Panc1 (cell line): ENCODE results near the gene NAGPA. TPM values are rescaled to one million over a fixed set of nuclear protein-coding genes. Genes with fewer than 3 reads are reported as not detected.

Experiments
- ATAC-seq: fragments of 200-7000 bp; cut with Tn5 transposase; 2 replicates; pipeline ENCODE4 v1.9.1; 2020; ENCODE audit warnings: mild to moderate bottlenecking, moderate library complexity
- BruUV-seq: library from RNA; stranded (reverse); fragments of 400-500 nt; replicated peaks from 2 replicates; lab custom pipeline; 2021; lab: Mats Ljungman, UMichigan
- CTCF ChIA-PET: fragments of 300-600 bp; sonication (Branson Sonifier 250); formaldehyde crosslinking; loops from one replicate; lab custom pipeline; 2022; ENCODE audit warnings: antibody characterized with exemption; lab: Charles Lee
- POLR2A ChIA-PET: fragments of 300-600 bp; sonication (Branson Sonifier 250); formaldehyde crosslinking; loops from one replicate; lab custom pipeline; 2022; ENCODE audit warnings: antibody characterized with exemption; lab: Charles Lee
- DNase-seq: peaks from one replicate; pipeline ENCODE4 v3.0.0-alpha.2; 2010; ENCODE audit warnings: low read depth, low spot score
- H3K27ac ChIP-seq: 2 replicates; pipeline ENCODE4 v1.5.1; 2011; ENCODE audit warnings: mild to moderate bottlenecking, low read length, inconsistent platforms
- H3K27me3 ChIP-seq: fragments of 200-500 bp; sonication (Bioruptor generic); 2 replicates; pipeline ENCODE4 v1.6.0; 2014; ENCODE audit warnings: low read length, inconsistent platforms; ENCODE audit not compliant: control insufficient read depth, insufficient read depth
- H3K36me3 ChIP-seq: fragments of 200-500 bp; sonication (Bioruptor generic); 2 replicates; pipeline ENCODE4 v1.5.1; 2014; ENCODE audit warnings: inconsistent platforms, mild to moderate bottlenecking, low read length, moderate library complexity; ENCODE audit not compliant: control insufficient read depth, insufficient read depth
- H3K4me1 ChIP-seq: 2 replicates; pipeline ENCODE4 v1.5.1; 2011; ENCODE audit warnings: inconsistent platforms, mild to moderate bottlenecking, low read length, moderate library complexity; ENCODE audit not compliant: control insufficient read depth, insufficient read depth
- H3K4me3 ChIP-seq, 2 experiments: 2 replicates each; pipeline ENCODE4 v1.5.1; 2011 to 2012; ENCODE audit warnings: low read depth in 2 of 2, low read length in 2 of 2, mild to moderate bottlenecking in 2 of 2, inconsistent platforms in 1 of 2, moderate library complexity in 1 of 2
- H3K9me3 ChIP-seq: fragments of 200-500 bp; sonication (Bioruptor generic); 2 replicates; pipeline ENCODE4 v1.5.1; 2014; ENCODE audit warnings: low read depth, mild to moderate bottlenecking, inconsistent platforms, low read length, moderate library complexity; ENCODE audit not compliant: control insufficient read depth, insufficient read depth
- CTCF ChIP-seq: fragments of 450-650 bp; IDR thresholded peaks from 2 replicates; pipeline ENCODE4 v1.5.1; 2017; ENCODE audit warnings: mild to moderate bottlenecking
- POLR2AphosphoS5 ChIP-seq: IDR thresholded peaks from 2 replicates; pipeline ENCODE4 v1.6.1; 2012; ENCODE audit warnings: mild to moderate bottlenecking, low read depth, low read length, moderate library complexity
- SIN3A ChIP-seq: IDR thresholded peaks from 2 replicates; pipeline ENCODE4 v1.6.1; 2012; ENCODE audit warnings: low read depth, mild to moderate bottlenecking, low read length, moderate library complexity, borderline replicate concordance; ENCODE audit not compliant: insufficient read depth
- TCF7L2 ChIP-seq: IDR thresholded peaks from 2 replicates; pipeline ENCODE4 v1.6.1; 2011; ENCODE audit warnings: mild to moderate bottlenecking, low read depth, low read length, inconsistent platforms
- in situ Hi-C: cut with HindIII; loops from 2 replicates; pipeline ENCODE4 v1.10.0; 2016; ENCODE audit warnings: low sequenced_read_pairs, low pct_unique_long_range_greater_than_20kb
- intact Hi-C: fragments of 100-400 bp; cut with micrococcal nuclease; formaldehyde crosslinking; loops from one replicate; pipeline ENCODE4 v1.10.0; 2022; ENCODE audit not compliant: unreplicated experiment
- total RNA-seq: library from RNA; stranded (reverse); gene quantifications from one replicate; pipeline ENCODE4 v1.2.1, GENCODE V29; 2021; ENCODE audit not compliant: unreplicated experiment
- TF ChIP-seq, protein P1 (sequence below), 2 experiments: IDR thresholded peaks; 2 replicates each; pipeline ENCODE4 v1.6.1; 2011 to 2012; ENCODE audit warnings: low read depth in 2 of 2, control low read depth in 1 of 2, low read length in 1 of 2, mild to moderate bottlenecking in 1 of 2, moderate library complexity in 1 of 2; ENCODE audit not compliant: insufficient read depth in 1 of 2

The NAGPA gene
- total RNA-seq, 1 experiment from 2014 or later = 19.2 TPM

DNA sequence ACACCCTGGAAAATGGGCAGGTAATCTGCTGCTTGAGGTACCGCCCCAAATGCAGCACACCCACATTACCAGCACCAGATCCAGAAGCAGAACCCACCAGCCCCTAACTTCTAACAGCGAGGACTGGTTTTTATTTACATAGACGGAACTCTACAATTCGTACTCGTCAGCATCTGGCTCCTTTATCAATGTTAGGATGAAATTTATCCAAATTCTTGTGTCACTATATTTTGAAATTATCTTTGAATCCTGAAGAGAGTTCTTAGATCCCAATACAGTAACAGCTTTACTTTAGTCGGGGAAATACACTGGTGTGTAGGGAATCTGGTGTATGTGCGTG is 37.6 kb upstream of the NAGPA start:
- intact Hi-C loops = no loop called here
- TF ChIP-seq CTCF (no peak), TCF7L2 (no peak), POLR2AphosphoS5 (no peak), SIN3A (no peak)
- TF ChIP-seq, protein P1, sequence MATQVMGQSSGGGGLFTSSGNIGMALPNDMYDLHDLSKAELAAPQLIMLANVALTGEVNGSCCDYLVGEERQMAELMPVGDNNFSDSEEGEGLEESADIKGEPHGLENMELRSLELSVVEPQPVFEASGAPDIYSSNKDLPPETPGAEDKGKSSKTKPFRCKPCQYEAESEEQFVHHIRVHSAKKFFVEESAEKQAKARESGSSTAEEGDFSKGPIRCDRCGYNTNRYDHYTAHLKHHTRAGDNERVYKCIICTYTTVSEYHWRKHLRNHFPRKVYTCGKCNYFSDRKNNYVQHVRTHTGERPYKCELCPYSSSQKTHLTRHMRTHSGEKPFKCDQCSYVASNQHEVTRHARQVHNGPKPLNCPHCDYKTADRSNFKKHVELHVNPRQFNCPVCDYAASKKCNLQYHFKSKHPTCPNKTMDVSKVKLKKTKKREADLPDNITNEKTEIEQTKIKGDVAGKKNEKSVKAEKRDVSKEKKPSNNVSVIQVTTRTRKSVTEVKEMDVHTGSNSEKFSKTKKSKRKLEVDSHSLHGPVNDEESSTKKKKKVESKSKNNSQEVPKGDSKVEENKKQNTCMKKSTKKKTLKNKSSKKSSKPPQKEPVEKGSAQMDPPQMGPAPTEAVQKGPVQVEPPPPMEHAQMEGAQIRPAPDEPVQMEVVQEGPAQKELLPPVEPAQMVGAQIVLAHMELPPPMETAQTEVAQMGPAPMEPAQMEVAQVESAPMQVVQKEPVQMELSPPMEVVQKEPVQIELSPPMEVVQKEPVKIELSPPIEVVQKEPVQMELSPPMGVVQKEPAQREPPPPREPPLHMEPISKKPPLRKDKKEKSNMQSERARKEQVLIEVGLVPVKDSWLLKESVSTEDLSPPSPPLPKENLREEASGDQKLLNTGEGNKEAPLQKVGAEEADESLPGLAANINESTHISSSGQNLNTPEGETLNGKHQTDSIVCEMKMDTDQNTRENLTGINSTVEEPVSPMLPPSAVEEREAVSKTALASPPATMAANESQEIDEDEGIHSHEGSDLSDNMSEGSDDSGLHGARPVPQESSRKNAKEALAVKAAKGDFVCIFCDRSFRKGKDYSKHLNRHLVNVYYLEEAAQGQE (IDR thresholded peaks at IDR 0.05; ENCODE audit: insufficient read depth in 1 of 2, low read depth in 2 of 2, low read length in 1 of 2) = no peak
- ChIA-PET CTCF (interaction anchor here (0.6 kb wide), 1 partner anchor 31 kb away, joined by 3 read pairs; no protein-coding TSS in a partner anchor), POLR2A (no interaction called here)
- in situ Hi-C loops = no loop called here
- DNase-seq = no peak
- Histone ChIP-seq H3K4me3 (peak overlapping the region; percentile 81), H3K4me1 (peaks cover 5% of the 10 kb centered on the region; the same call in 1 of the 2 replicates), H3K9me3 (no peaks in the 10 kb centered on the region), H3K36me3 (peaks cover 2% of the 10 kb centered on the region), H3K27me3 (no peaks in the 10 kb centered on the region), H3K27ac (peak overlapping the region; percentile 91)
- no TSS peak for BruUV-seq
- no peak for ATAC-seq

DNA sequence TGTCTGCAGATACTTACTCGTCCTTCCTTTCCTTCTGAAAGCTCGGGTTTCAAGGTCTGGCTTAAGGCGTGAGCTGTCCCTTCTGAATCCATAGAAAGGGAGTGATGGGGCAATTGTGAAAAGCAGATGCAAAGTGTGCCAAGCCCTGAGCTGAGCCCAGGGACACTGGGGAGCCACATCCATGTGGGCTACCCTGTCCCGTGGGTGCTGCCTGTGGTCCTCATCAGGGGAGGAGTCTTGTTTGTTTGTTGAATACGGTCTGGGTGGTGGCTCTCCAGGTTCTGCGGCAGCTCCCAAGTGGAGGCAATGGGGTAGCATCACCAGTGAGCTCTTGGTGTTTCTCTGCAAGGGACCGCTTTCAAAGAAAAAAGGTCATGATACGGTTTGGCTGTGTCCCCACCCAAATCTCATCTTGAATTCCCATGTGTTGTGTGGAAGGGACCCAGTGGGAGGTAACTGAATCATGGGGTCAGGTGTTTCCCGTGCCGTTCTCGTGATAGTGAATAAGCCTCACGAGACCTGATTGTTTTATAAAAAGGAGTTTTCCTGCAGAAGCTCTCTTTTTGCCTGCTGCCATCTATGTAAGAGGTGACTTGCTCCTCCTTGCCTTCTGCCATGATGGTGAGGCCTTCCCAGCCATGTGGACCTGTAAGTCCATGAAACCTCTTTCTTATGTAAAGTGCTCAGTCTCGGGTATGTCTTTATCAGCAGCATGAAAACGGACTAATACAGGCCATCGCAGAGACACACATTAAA is 36.9 kb upstream of the NAGPA start:
- BruUV-seq = no TSS peak
- H3K4me3 ChIP-seq = no peak overlapping the region

More for the DNA sequence above, 36.9 kb upstream of the NAGPA start:
- Histone ChIP-seq H3K36me3 (peaks cover 2% of the 10 kb centered on the region), H3K4me1 (peaks cover 5% of the 10 kb centered on the region; the same call in 1 of the 2 replicates), H3K27ac (peak overlapping the region; percentile 91), H3K27me3 (no peaks in the 10 kb centered on the region), H3K9me3 (no peaks in the 10 kb centered on the region)
- TF ChIP-seq TCF7L2 = no peak
- TF ChIP-seq SIN3A = no peak
- TF ChIP-seq CTCF = no peak
- TF ChIP-seq, protein P1 (IDR thresholded peaks at IDR 0.05; ENCODE audit: insufficient read depth in 1 of 2, low read depth in 2 of 2, low read length in 1 of 2) = no peak
- no peak for TF ChIP-seq POLR2AphosphoS5
- ATAC-seq (no peak), DNase-seq (no peak)
- CTCF ChIA-PET = no interaction called here
- POLR2A ChIA-PET = no interaction called here
- in situ Hi-C loops (no loop called here), intact Hi-C loops (no loop called here)
